HG03432 (cell line): ENCODE measurements around the gene PDZD8.

Source experiments
- ATAC-seq: cut with Tn5 transposase; IDR thresholded peaks from one replicate; pipeline ENCODE4 v1.9.1; 2021; ENCODE audit warnings: mild to moderate bottlenecking, moderate library complexity; ENCODE audit not compliant: unreplicated experiment

Gene PDZD8

GRCh38 chr10:117375360-117376178 is at the start of gene PDZD8:
TSS of gene PDZD8 (minus strand) at chr10:117375440. CDS start at chr10:117375227, 213 bp downstream.
- peak; percentile 88 for ATAC-seq

- ATAC-seq, result no peak
Measured at GRCh38 chr10:117424171-117424570, 48.9 kb upstream of the PDZD8 start.

GRCh38 chr10:117421985-117422384 is 46.7 kb upstream of the PDZD8 start:
- no peak for ATAC-seq

GRCh38 chr10:117420768-117421167 is 45.5 kb upstream of the PDZD8 start:
- no peak for ATAC-seq

- ATAC-seq, result no peak
Measured at GRCh38 chr10:117419921-117420320, 44.7 kb upstream of the PDZD8 start.

- no peak for ATAC-seq
Measured at GRCh38 chr10:117419159-117419558, 43.9 kb upstream of the PDZD8 start.

- ATAC-seq, result no peak
Measured at GRCh38 chr10:117418121-117418520, 42.9 kb upstream of the PDZD8 start.

- ATAC-seq, result no peak
Measured at GRCh38 chr10:117417196-117417595, 42.0 kb upstream of the PDZD8 start.

- ATAC-seq, result no peak
Measured at GRCh38 chr10:117413928-117414618, 38.8 kb upstream of the PDZD8 start.

GRCh38 chr10:117412469-117413010 is 37.3 kb upstream of the PDZD8 start:
- ATAC-seq, result no peak

GRCh38 chr10:117411479-117412399 is 36.5 kb upstream of the PDZD8 start:
- no peak for ATAC-seq

- ATAC-seq, result no peak
Measured at GRCh38 chr10:117410557-117410956, 35.3 kb upstream of the PDZD8 start.

GRCh38 chr10:117409549-117410305 is 34.5 kb upstream of the PDZD8 start:
- no peak for ATAC-seq

- no peak for ATAC-seq
Measured at GRCh38 chr10:117408436-117409384, 33.5 kb upstream of the PDZD8 start.

GRCh38 chr10:117405730-117406129 is 30.5 kb upstream of the PDZD8 start:
- ATAC-seq, result no peak

GRCh38 chr10:117400329-117400728 is 25.1 kb upstream of the PDZD8 start:
- no peak for ATAC-seq

GRCh38 chr10:117399341-117400196 is 24.3 kb upstream of the PDZD8 start:
- no peak for ATAC-seq

- no peak for ATAC-seq
Measured at GRCh38 chr10:117398029-117398428, 22.8 kb upstream of the PDZD8 start.
